ENCODE data around the gene MAP3K1.

The MAP3K1 gene

DNA sequence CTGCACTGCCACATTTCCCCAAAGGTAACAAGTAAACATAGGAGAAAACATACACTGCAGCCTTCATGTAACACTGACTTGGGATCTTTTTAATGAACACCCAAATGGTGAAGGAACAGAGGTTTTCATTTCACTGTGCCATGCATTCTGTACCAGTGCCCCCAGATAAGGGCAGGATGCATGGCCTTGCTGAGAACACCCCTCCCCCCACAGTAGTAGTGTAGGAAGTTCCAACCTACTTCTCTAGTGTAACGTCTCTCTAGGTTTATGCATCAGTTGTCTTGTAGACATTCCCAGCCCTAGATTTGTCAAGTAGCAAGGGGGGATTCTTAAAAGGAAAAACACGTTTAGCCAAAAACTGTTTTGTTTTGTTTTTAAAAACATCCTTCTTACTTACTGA lies 29.9 kb downstream of the MAP3K1 start:
- DNase-seq (ENCODE audit: low read depth in 2 of 2, low spot score in 1 of 2) = no peak

DNA sequence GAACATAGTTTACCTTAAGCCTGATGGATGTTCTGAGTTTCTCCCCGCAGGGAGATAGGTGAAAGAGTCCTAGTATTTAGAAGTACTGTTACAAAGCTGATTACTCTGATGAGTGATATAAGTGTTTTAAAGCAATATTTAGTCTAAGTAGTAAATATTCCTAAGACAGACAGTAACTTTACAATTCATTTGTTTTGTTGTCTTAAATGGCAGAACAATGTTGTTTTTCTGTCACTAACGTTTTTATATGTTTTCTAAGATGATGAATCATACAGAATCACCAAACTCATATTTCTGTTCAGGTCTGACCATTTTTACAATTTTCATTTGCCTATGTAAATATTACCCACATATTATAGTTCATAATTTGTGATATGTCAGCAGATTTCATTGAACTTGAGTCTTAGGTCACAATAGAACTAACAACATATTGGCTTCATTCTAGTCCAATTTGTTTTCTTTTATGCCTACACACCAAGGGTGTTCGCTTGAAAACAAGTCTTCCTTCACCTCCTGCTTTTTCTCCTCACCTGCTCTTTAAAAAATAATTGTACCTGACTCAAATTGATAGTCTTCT lies 30.6 kb downstream of the MAP3K1 start:
- no peak for DNase-seq (ENCODE audit: low read depth in 2 of 2, low spot score in 1 of 2)

DNA sequence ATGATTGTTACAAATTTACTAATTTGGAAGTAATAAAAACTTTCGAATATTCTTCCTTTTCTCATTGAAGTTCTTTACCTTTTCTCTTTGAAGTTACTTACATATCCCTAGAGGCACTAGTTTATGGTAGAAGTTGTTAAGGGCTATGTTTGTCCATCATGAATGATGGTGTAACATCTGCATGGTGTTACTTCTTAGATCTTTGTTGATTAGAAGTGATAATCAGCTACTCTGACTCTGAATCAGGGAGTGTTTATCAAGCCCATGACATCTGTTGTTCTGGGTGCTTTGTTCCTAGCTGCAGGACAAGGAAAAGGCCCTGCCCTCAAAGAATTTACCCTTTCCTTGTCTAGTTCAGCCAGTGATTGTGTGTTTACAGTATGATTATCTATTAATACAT lies 32.9 kb downstream of the MAP3K1 start:
- no peak for DNase-seq (ENCODE audit: low read depth in 2 of 2, low spot score in 1 of 2)

DNA sequence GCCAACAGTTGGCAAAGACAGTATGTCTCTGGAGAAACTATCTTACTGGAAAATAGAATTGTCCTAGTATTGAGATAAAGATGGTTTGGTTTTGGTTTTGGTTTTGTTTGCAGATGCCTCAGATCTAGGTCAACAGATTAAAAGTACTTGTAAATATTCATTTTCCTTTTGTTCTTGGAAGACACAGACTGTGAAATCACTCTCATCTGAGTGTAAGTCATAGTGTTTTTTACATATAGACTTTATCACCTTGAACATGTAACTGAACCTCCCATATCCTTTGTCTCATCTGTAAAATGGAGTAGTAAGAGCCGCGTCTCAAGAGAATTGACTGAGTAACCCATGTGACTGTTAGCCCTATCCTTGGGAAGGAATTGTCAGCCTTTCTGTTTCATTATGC lies 34.3 kb downstream of the MAP3K1 start:
- no peak for DNase-seq (ENCODE audit: low read depth in 2 of 2, low spot score in 1 of 2)

DNA sequence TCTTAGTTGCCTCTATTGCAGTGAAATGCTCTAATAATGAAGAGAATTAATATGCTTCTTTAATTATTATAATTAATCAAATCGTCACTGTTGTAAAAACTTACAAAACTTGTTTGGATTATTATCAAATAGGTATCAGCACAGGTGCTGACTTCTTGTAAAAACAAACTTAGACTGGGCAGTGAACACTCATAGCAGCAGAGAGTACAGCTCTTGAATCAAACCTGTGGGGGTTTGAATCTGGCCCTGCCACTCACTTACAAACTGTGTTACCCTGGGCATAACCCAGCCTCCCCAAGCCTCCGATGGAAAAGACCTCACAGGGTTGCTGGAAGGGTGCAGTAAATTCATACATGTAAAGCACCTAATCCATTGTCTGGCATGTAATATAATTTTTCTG lies 35.1 kb downstream of the MAP3K1 start:
- no peak for DNase-seq (ENCODE audit: low read depth in 2 of 2, low spot score in 1 of 2)

DNA sequence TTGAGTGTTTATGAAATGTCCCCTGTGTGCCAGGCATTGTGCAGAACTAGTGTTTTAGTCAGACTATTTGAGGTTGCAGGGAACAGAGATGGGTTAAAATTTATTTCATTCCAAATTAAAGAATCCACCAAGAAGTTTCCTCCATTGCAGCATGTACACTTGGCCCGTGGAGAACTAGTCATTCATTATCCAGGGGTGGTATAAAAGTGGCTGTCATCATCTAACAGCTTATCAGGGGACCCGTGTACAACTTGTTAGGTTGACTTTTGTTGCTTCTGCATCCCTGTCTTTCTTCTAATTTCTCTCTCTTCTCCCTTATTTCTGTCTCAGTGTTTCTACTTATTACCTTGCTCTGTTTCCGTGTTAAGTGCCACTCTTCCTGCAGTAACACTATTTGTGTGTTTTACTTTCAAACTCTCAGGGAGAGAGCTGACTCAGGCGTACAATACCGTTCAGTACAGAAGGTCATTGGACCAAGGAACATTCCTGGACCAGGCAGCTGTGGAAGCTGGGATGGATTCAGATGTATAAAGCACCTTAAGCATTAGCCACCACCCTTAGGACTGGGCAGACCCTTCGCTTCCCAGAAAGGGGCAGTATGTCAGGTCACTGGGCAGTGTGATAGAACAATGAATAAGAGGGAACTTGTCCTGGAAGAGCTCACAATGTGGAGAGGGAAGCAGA lies 36.1 kb downstream of the MAP3K1 start:
- no peak for DNase-seq (ENCODE audit: low read depth in 2 of 2, low spot score in 1 of 2)

DNA sequence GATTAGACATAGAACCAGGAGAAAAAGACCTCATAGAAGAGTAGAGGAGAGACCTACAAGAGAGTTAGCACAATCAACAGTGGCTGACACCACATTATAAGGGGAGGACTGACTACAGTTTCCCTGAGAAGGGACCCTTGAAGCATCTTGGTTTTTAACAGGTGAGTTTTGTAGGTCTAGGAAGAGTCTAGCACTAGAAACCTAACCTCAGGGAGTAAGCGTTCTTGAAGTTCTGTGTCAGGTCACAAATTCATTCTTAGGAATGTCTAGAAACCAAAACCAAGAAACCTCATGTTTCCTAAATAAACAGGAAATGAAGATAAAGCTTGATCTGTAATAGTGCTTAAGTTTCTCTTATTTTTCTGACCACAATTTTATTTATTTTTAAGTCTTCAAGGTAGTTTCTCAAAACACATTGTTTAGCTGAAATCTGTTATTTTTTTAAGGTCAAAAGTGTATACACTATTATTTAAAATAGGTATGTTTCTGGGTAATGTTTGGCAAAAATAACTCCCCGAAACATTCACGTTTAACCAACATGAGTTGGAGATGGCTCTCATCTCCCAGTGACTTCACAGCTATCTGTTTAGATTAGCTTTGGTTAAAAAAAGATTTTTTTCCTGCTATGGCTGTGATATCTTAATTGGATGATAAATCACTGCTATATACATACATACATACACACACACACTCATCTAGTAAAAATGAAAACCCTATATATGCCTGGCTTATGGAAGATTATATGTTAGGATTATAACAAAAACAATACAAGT lies 37.1 kb downstream of the MAP3K1 start:
- DNase-seq (ENCODE audit: low read depth in 2 of 2, low spot score in 1 of 2) = no peak

DNA sequence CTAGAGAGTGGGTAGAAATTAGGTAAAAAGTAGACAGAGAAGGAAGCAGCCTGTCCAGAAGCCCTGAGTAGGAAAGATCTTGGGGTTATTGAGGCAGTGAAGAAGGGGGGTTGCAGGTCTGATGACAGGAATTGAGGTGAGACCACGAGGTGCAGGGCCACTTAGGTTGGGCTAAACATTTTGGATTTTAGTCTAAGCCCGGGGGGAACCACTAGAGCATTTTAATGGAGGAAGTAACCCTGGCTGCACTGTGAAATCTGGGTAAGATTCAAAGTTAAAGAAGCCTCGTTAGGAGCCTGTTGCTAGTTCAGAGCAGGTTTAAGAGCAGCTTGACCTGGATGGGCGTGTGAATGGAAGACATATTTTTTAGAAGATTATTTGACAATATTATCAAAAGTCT lies 38.3 kb downstream of the MAP3K1 start:
- DNase-seq (ENCODE audit: low read depth in 2 of 2, low spot score in 1 of 2) = no peak

DNA sequence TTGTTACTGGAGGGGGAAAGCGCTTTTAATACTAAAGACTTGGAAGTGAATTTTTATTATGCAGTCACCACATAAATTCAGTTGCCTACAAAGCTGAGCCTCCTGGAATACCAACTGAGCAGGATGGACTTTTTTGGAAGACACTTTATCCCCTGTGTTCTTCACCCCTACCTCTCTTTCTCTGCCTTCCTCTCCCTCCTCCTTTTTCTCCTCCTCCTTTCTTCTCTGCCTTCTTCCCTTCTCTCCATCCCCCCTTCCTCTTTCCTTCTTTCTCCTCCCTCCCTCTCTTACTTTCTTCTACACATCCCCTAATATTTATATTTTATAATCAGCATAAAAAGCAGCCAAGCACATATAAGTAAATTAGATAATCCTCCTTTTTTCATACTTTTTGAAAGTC lies 39.6 kb downstream of the MAP3K1 start:
- no peak for DNase-seq (ENCODE audit: low read depth in 2 of 2, low spot score in 1 of 2)

DNA sequence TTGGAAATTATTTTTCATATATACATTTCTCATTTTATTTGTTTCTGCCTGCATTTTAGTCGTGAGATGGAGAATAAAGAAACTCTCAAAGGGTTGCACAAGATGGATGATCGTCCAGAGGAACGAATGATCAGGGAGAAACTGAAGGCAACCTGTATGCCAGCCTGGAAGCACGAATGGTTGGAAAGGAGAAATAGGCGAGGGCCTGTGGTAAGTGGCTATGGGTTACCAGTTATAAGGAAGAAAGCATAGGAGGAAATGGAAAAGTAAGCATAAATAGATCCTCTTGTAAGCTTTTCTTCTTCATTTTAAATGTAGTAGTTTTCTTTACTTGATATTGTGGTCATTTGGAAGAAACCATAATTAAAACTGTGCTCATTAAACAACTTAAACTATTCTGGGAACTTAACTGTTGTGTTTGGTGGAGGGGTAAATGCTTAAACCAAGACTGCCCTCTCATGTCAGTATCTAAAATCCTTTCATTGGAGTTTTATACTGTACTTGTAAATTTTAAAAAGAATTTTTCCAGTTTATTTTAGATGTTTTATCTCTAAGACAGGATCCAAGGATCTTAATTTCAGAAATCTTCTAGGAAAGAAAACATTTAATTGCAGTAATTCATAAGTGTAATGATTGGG lies 41.3 kb downstream of the MAP3K1 start:
- no peak for DNase-seq (ENCODE audit: low read depth in 2 of 2, low spot score in 1 of 2)

DNA sequence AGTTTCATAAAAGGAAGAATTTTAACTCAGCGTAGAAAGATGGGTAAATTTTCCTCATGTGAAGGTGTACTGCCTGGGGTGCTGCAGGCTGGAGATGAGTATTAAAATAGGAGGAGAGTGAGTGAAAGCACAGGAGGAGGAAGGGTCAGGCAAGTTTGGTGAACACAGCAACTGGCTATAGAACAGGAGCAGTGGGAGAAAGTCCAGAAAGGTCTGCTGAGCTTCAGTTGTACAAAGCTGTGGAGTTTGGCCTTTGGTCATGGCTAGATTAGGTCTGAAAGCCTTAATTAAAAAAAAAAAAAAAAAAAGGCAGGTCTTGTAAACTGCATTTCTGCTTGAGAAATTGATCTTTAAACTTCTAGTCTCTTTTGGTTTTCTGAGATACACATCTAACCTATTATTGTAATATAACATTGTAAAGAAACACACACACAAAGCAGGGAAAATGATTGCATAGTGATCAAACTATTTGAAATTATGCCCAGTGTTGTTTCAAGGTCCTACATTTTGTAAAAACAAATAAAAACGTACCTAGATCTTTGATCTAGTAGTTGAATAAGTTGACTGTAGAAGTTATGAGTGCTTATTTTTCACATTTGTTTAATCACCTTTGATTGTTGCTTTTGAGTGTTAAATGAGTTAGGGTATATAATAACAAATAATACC lies 43.6 kb downstream of the MAP3K1 start:
- DNase-seq (ENCODE audit: low read depth in 2 of 2, low spot score in 1 of 2) = no peak

DNA sequence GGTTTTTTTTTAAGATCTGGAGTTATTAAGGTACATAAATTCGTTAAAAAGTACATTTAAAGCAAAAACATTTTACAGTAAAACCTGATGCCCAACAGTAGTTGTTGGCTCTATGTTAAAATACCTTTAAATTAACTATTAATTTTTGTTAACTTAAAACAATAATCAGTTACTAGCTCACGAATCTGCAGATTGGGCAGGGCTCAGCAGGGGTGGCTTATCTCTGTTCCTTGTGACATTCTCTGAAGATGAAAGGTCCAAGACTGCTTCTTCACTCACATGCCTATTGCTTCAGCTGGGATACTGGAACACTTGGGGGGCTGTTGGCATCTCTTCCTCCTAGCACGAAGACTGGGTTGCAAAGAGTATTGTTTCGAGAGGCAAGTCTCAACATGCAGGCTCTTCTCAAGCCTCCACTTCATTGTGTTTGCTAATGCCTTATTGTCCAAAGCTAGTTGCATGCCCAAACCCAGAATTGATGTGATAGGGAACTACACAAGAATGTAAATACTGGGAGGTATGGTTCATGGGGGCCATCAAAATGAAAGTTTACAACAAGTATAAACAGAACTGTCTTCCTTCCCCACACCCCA lies 46.6 kb downstream of the MAP3K1 start:
- no peak for DNase-seq (ENCODE audit: low read depth in 2 of 2, low spot score in 1 of 2)

DNA sequence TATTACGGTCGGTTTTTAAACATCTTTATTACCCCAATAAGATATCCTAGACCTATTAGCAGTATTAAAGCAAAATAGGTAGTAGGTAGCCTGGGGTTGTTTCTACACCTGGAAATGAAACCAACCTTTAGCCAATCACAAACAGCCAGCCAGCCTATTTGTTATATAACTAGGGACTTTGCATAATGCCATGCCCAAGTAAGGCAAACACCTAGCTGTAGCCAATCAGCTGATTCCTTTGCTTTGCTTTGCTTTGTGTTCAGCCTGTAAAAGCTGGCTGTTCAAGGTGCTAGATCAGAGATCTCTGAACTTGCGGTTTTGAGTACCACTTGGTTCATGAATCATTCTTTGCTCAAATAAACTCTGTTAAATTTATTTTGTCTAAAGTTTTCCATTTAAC lies 47.6 kb downstream of the MAP3K1 start:
- no peak for DNase-seq (ENCODE audit: low read depth in 2 of 2, low spot score in 1 of 2)

DNA sequence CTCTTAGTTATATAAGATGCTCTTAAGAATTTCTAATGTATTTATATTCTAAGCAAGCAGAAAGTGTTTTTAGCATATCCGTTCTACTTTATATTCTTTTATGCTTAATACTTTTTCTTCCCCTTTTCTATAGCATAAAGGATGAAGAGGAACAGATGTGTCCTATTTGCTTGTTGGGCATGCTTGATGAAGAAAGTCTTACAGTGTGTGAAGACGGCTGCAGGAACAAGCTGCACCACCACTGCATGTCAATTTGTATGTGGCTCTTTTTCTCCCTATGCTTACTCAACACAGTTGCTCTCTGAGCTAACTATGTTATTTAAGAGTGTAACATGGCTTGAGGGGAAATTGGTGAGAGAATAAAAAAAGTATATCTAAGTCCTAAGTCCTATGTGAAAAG lies 56.4 kb downstream of the MAP3K1 start:
- DNase-seq (ENCODE audit: low read depth in 2 of 2, low spot score in 1 of 2) = no peak

DNA sequence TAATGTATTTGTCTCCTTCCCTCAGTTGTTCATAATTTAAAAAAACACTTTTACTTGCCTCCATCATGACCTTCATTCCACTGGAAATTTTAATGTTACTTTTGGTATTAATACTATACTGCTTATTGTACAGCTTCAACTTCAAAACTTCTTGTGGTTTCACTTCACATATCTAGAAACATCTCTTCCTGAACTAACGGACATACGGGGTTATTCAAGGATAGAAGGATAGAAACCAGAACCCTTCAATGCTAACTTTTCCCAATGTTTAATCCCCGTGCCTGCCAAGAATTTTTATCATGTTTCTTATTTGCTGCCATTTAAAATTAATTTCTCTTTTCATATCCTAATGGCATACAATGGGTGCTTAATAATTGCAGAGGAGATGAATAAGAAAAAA lies 57.7 kb downstream of the MAP3K1 start:
- no peak for DNase-seq (ENCODE audit: low read depth in 2 of 2, low spot score in 1 of 2)

DNA sequence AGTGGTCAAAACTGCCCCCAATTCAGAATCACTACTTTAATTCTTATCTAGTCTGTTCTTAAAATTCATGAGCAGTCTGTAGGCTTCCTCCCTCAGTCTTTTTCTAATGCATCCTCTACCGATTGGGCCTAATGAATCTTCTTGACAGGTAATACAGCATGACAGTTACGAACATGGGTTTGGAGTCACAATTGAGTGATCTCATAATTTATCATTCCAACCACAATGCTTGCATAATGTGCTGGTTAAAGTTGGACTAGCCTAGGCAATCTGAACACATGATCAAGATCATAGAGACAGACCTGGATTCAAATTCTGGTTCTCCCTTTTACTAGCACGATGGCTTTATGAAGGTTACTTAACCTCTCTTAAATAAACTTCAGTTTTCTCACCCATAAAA lies 61.0 kb downstream of the MAP3K1 start:
- no peak for DNase-seq (ENCODE audit: low read depth in 2 of 2, low spot score in 1 of 2)

DNA sequence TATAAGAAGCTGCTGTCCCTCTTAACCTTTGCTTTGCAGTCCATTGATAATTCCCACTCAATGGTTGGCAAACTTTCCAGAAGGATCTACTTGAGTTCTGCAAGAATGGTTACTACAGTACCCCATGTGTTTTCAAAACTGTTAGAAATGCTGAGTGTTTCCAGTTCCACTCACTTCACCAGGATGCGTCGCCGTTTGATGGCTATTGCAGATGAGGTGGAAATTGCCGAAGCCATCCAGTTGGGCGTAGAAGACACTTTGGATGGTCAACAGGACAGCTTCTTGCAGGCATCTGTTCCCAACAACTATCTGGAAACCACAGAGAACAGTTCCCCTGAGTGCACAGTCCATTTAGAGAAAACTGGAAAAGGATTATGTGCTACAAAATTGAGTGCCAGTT lies 66.2 kb downstream of the MAP3K1 start:
- no peak for DNase-seq (ENCODE audit: low read depth in 2 of 2, low spot score in 1 of 2)

DNA sequence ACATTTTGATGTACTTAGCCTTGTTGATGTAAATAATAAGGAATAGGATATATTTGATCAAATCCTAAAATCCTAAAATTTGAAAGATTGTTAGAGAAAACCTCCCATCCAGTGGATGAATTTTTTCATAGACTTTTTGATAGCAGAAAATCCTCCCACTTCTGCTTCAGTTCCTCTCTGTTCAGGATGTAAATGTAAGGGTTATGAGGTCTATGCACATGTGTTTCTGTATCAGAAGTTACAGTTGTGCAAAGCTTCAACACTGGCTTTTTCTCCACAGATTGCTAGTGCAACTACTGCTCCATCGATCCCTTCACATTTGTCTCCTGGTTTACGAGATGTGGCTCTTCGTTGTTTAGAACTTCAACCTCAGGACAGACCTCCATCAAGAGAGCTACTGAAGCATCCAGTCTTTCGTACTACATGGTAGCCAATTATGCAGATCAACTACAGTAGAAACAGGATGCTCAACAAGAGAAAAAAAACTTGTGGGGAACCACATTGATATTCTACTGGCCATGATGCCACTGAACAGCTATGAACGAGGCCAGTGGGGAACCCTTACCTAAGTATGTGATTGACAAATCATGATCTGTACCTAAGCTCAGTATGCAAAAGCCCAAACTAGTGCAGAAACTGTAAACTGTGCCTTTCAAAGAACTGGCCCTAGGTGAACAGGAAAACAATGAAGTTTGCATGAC lies 78.1 kb downstream of the MAP3K1 start:
- DNase-seq (ENCODE audit: low read depth in 2 of 2, low spot score in 1 of 2) = no peak

DNA sequence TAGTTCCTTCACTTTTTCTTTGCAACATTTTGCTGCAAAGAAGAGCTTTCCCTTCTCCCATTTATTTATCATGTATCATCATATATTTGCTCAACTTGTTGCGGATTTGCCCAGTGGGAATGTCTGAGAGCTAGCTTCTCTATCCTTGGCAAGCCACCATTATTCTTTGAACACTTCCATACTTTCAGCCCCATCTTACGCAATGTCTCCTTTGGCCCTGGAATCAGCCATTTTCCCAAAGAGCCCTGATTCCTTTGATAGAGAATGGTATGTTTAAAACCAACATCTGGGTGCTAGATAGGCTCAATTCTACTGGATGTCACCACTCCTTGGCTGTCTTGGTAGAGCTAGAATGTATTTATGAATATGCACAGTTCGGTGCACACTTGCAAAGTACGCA lies 81.4 kb downstream of the MAP3K1 start:
- DNase-seq (ENCODE audit: low read depth in 2 of 2, low spot score in 1 of 2) = no peak

DNA sequence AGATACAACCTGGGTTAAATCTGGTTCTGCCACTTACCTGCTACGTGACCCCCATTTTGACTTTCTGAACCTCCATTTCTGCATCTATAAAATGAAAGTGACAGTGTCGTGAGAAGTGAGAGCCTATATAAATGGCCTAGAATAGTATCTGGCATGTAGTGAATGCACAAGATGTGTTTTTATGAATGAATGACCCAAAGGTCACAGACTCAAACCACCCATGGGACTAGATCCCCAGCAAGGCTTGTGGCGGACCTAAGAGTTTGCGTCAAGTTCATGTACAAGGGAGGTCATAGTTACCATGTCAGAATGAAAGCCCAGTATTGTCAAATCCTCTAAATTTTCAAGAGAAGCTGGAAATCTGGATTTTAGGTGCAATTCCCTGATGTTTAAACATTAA lies 82.9 kb downstream of the MAP3K1 start:
- no peak for DNase-seq (ENCODE audit: low read depth in 2 of 2, low spot score in 1 of 2)

DNA sequence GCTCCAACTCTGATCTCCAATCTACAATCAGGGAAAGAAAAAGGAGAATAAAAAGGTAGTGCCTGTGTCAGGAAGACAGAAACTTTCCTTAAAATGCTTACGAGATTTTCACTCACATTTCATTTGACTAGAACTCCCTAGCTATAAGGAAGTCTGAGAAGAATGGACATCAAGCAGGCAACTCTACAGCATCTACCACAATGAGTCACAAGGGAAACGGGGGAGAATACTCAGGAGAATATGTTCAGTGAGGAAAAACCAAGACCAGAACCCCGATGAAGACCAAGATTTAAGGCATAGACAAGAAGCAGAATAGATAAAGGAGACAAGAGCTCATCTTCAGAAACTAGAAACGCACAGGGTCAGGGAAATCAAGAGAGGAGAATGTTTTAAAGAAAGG lies 85.0 kb downstream of the MAP3K1 start:
- DNase-seq (ENCODE audit: low read depth in 2 of 2, low spot score in 1 of 2) = no peak
